Activated CD8-positive, alpha-beta memory T cell treated with anti-CD3 and anti-CD28 coated beads for 1 hour (primary cell): ENCODE measurements around the gene EPHA2.
"Not testable (repeated sequence)": the region's sequence is repeated elsewhere in the genome, so short reads cannot be mapped to it uniquely, and the experiment has no call there.

Experiments used
- DNase-seq, 2 donors: peaks; one replicate each; pipeline ENCODE4 v3.0.0-alpha.2; 2020; ENCODE audit warnings: low read depth in 1 of 2; ENCODE audit errors: extremely low read depth in 1 of 2

Gene EPHA2

DNA sequence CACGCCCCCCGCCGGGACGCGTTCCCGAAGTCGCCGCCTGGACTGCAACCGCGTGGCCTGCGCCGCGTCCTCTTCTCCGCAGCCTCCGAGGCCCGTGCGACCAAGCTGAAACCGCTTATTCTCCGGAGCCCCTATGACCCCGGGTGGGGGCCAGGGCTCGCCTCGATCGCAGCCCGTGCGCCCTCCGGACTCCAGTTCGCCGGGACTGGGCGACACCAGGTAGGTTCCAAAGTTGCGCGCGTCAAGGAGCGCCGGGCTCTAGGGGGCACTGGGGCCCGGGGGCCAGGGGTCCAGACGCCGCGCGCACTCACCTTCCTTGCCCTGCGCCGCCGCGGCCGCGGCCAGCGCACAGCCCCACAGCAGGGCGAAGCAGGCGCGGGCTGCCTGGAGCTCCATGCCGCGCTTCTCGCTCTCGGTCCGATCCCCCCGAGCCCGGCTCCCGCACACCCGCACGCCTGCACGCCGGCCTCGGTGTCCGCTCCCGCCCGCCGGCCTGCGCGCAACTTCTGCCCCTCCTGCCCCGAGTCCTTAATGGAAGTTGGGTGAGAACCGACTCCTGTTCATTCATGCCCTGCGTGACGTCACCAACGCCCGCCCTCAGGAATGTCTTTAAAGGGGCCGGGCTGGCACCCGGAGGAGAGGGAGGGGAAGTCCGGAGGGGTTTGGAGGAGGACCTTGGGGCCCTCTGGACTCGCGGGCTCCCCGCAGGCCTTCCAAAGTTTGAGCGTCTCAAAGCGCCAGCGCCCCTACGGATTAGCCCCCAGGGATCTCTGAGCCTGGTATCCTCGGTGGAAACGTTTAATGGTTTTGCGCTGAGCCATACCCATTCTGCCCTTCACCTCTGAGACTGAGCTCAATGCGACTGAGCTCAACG lies at the start of gene EPHA2:
Gene EPHA2 (minus strand): TSS at position 533 of the 874 bp plus-strand sequence. CDS start 137 bp downstream, at position 396.
- no peak for DNase-seq

DNA sequence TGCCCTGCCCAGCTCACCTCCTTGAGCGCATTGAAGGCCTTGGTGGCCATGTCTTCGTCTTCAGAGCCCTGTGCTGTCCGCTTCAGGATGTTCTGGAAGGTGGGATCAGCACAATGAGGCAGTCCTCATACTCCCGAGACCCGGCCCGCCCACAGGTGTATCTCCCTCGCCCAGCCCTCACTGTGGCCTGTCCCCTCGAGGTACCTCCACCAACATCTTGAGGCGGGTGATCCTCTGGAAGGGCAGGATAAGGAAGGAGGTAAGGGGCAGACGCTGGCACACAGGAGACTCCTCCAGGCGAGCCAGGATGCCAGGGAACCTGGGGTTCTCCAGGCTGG lies 49.4 kb upstream of the EPHA2 start:
- DNase-seq = no peak

DNA sequence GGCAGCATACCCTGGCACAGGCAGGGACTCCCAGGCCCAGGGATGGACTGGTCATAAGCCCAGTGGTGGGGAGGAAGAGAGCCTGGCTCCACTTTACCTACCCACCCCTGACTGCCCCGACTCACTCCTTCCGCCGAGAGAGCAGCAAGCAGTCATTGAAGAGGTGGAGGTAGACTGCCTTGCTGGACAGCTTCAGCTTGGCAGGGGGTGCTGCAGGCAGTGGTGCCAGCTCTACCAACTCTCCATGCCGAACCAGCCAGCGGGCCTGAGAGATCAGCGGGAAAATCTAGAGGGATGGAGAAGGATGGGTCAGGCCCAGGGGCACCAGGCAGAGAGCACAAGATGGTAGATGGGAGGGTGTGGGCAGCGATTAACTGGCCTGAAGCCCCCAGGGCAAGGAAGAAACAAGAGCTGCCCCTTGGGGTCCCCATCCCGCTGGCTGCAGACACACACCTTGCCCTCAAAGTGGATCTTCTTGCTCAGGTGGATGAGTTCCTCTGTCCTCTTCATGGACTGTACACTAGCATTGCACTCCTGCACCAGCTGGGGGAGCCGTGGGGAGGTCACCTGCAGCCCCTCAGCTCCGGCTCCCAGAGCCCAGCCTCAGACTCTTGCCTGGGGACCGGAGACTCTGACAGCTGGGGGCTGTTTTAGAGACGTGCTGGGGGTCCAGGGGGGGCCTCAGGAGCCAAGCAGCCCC lies 48.9 kb upstream of the EPHA2 start:
- peak in 1 of 2 donors; percentile 16 for DNase-seq

DNA sequence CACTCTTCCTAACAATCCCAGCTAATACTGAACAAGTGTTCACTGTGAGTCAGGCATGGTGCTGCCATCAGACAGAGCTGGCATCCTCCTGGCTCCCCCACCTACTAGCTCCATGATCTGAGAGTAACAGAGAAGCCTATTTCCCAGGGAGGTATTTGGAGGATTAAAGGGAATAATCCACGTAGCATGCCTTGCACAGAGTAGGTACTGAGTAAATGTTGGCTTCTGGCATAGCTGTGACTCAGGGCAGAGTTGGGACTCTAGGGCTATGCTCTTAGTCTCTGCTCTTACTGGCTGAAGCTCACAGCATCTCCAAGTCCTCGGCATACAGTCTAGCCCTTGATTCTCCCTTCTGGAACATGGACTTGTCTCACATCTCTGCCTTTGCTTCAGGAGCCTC lies 48.3 kb upstream of the EPHA2 start:
- no peak for DNase-seq

DNA sequence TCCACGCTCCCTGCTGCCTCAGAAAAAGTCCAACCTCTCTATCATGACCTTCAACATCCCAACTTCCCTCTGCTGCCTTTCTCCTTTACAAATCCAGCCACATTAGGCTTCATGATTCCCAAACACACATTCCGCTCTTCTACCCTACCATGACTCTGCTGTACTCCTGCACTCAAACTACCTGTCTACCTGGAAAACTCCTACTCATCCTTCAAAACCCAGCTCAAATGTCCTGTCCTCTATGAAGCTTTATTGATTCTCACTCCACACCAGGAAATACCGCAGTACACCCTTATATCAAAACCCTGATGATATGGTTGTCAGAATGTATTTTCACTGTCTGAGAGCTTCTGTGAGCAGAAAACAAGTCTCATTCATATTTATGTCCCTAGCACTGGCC lies 47.7 kb upstream of the EPHA2 start:
- DNase-seq = no peak

DNA sequence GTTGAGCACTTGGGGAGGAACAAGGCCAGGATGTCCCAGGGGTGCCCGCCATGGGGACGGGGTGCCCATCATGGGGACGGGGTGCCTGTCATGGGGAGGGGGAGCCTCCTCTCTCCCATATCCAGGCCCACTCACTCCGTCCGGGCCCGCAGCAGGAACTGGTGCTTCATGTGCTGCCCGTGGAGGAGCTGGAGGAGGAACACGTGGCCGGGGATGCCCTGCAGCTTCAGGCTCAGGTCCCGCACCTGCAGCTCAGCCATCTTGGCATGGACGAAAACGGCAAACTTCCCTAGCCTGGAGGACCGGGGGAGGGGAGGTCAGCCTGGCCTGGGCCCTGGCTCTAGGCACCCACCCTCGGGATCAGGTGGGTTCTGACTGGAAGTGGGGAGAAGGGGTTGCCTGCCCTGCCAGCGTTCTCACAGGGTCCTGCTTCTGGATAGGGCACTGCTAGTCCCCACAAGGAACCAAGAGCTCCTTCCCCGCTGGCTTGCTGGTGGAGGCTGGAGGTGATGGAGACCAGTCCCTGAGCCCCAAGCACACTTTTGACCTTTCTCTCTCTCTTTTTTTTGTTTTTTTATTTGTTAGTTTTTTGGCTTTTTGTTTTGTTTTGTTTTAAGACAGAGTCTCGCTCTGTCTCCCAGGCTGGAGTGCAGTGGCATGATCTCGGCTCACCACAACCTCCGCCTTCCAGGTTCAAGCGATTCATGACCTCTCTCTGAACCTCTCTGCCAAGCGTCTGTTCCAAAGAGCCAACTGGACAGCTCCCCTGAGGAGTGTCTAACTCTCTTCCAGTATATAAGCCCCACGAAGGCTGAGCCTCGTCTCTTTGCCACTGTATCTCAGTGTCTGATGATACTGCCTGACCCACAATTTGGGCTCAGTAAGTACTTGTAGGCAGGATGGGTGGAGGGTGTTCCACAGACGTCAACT lies 46.7 kb upstream of the EPHA2 start:
- no peak for DNase-seq

DNA sequence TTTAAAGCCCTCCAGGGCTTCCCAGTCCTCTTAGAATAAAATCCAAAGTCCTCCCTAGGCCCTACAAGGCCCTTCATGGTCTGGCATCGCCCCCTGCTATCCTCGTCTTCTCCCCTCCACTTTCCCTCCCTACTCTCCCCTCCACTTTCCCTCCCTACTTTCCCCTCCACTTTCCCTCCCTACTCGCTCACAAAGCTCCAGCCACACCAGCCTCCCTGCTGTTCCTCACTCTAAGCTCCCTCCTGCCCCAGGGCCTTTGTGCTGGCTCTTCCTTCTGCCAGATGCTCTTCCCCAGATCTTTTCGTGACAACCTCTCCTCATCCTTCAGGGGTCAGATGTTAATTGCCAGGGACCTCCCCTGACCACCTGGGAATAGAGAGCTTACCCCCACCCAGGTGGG lies 43.8 kb upstream of the EPHA2 start:
- DNase-seq = no peak

- DNase-seq = no peak
These were observed 43.3 kb upstream of the EPHA2 start for GRCh38 chr1:16199157-16199501.

DNA sequence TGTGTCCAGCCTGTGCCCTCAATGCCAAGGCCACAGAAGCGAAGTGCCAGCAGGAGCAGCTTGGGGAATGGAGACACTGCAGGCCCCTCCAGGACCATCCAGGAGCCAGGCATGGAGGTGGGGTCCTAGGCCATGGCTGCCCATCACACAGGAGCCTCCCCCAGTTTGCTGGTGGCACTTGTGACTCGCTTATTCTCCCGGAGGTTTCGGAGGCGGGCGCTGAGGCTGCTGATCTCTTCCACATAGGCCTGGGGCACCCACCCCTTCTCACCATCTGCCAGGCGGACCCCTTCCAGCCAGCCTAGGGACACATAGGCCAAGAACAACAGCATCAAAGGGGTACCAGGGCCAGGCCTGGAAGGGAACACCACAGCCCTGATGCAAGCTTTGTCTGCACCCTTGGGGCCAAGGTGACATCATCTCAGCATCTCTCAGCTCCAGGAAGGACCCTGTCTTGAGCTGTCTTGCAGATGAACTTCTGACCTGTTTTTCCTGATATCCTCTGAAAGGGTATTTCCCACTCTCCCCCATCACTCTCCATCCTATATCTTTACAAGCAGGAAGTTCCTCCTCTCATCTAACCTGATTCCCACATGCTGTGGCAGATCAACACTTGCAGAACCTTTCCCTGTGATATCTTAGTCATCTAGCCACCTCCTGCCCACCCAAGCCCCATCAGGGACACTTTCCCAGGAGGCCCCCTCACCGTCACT lies 42.7 kb upstream of the EPHA2 start:
- DNase-seq = no peak

GRCh38 chr1:16196874-16197273 lies 41.0 kb upstream of the EPHA2 start:
- no peak for DNase-seq

- not testable (repeated sequence) for DNase-seq
These were observed 40.3 kb upstream of the EPHA2 start for GRCh38 chr1:16196139-16196538.

DNA sequence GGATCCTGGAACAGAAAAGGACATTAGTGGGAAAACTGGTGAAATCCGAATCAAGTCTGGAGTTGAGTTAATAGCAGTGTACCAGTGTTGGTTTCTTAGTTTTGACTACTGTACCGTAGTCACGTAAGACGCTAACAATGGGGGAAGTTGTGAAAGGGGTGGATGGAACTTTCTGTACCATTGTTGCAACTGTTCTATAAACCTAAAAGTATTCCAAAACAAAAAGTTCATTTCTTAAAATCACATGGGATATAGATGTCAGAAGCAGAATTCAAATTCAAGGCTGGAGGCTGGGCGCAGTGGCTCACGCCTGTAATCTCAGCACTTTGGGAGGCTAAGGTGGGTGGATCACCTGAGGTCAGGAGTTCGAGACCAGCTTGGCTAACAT lies 39.6 kb upstream of the EPHA2 start:
- DNase-seq = no peak

GRCh38 chr1:16191916-16192546 lies 36.2 kb upstream of the EPHA2 start:
- no peak for DNase-seq

- no peak for DNase-seq
These were observed 35.4 kb upstream of the EPHA2 start for GRCh38 chr1:16191309-16191708.

GRCh38 chr1:16189921-16190621 lies 34.2 kb upstream of the EPHA2 start:
- DNase-seq = no peak

DNA sequence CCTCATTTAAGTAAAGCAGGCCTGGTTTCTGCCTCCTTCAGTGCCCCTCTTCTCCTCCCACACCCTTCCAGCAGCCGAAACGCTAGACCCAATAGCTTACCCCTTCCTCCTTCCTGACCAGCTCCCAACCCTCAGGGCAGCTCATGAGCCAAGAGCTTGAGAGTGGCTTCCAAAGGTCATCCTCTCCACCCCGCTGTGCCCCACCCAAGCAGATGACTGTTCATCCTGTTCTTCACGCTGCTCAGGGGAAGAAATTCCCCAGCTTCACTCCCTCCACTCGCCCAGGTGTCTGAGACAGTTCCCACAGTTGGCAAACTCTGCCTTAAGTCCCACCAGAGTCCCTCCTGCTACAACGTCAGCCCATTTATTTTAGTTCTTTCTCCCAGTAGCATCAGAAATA lies 33.1 kb upstream of the EPHA2 start:
- no peak for DNase-seq

DNA sequence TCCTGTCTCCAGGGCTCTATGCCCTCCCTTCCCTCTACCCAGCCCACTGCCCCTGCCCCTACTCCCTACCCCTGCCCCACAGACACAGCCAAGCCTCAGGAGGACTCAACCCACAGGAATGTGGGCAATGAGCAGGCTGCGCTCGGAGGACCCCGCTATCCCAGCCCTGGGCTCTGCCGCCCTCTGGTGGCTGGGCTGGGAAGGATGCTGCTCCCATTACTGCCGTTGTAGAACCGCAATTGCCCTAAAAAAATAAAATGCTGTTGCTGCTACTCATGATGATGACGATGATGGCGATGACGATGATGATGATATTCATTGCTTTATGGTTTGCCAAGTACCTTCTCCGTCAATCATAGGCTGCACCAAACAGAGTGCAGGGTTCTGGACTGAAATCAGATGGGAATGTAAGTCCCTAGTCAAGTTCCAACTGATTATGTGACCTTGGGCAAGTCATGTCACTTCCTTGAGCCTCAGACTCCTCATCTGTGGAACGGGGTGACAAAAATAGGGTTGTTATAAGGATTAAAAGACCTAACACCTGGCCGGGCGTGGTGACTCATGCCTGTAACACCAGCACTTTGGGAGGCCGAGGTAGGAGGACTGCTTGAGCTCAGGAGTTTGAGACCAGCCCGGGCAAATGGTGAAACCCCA lies 32.0 kb upstream of the EPHA2 start:
- peak; percentile 49 to 69 for DNase-seq

- no peak for DNase-seq
These were observed 30.9 kb upstream of the EPHA2 start for GRCh38 chr1:16186655-16187235.
